Motor neuron (in vitro differentiated cells): Measurements from ENCODE around the gene CCDC12. TPM values are rescaled to one million over a fixed set of nuclear protein-coding genes. Genes with fewer than 3 reads are reported as not detected.
"Not testable (repeated sequence)": the region's sequence is repeated elsewhere in the genome, so short reads cannot be mapped to it uniquely, and the experiment has no call there.

Experiments used
- ATAC-seq, 8 experiments: fragments of 200-7000 bp; cut with Tn5 transposase; replicated peaks in 6 of 8; 2 replicates each; pipeline ENCODE4 v1.8.0; 2021; ENCODE audit warnings: mild to moderate bottlenecking in 8 of 8, moderate library complexity in 8 of 8
- H3K27ac ChIP-seq, 2 donors: fragments of 250-450 bp; sonication (Bioruptor Pico); 2 replicates each; pipeline ENCODE4 v1.9.0; 2021; ENCODE audit warnings: antibody characterized with exemption in 2 of 2, mild to moderate bottlenecking in 2 of 2, moderate library complexity in 1 of 2
- H3K4me1 ChIP-seq, 2 donors: fragments of 250-450 bp; sonication (Bioruptor Pico); replicated peaks in 1 of 2; 2 replicates each; pipeline ENCODE4 v1.6.1; 2021; ENCODE audit warnings: antibody characterized with exemption in 2 of 2, mild to moderate bottlenecking in 2 of 2, moderate library complexity in 1 of 2
- H3K4me3 ChIP-seq, 5 donors: fragments of 250-450 bp; sonication (Bioruptor Pico); 2 replicates each; pipeline ENCODE4 v1.9.0; 2021; ENCODE audit warnings: antibody characterized with exemption in 5 of 5, mild to moderate bottlenecking in 5 of 5, moderate library complexity in 4 of 5
- WGBS, 10 experiments: fragments of 450-650 bp; shearing (Covaris generic); methylation state at CpG; one replicate each; pipeline ENCODE4 v1.0.0; 2022; 5-methylcytosine and 5-hydroxymethylcytosine counted together
- in situ Hi-C, 9 experiments: fragments of 400-800 bp; cut with MboI; loops; one replicate each; pipeline ENCODE4 v1.15.0; 2021; ENCODE audit warnings: low sequenced_read_pairs in 9 of 9, low pct_unique_long_range_greater_than_20kb in 2 of 9; ENCODE audit not compliant: unreplicated experiment in 9 of 9
- total RNA-seq, 8 experiments: library from RNA; unstranded; fragments of 300-600 nt; gene quantifications; 2 replicates each; pipeline versions ENCODE4 v1.2.3 to v1.2.4, GENCODE V29; 2022

CCDC12 gene
- total RNA-seq, 8 experiments from 2014 or later = 47.1 to 65.4 (median 53.0) TPM

GRCh38 chr3:46978985-46979944, 2.7 kb upstream of the CCDC12 start, which contains the start of gene NBEAL2:
Gene NBEAL2 (plus strand): TSS chr3:46979666. CDS start chr3:46979862, 196 bp downstream.
- ATAC-seq = peak; percentile 69 to 85 (median 72)
- peak within 1 kb of the TSS in 1 of 2 donors; percentile 0 for H3K27ac ChIP-seq
- in situ Hi-C loops = no loop called here
- H3K4me1 ChIP-seq = peaks cover 9 to 21% of the 10 kb centered on the region in 2 donors
- peak within 1 kb of the TSS; percentile 39 to 72 (median 53) for H3K4me3 ChIP-seq
- WGBS, 10 experiments = 0 to 40% (median 6%) methylated on average over 1 to 6 of the region's 73 CpGs; no CpG with 5 or more reads in 4 of the 10 experiments

DNA sequence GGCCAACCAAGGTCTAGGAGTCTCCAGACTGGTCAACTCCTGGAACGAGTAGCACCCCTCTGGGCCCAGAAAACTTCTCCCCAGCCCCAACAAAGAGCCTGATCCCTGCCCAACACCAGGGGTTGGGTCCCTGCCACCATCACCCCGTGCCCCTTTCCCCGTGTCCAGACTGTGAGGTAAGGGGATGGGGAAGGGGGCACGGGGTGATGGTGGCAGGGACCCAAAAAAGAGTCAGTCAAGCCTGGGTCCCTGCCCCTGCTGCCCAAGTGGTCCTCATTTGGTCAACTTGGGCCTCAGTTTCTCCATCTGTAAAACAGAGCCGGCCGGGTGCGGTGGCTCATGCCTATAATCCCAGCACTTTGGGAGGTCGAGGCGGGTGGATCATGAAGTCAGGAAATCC, 1.8 kb upstream of the CCDC12 start:
- no peak overlapping the region for H3K27ac ChIP-seq
- H3K4me3 ChIP-seq = no peak overlapping the region
- 74 to 100% (median 80%) methylated on average over 1 to 3 of the region's 9 CpGs; no CpG with 5 or more reads in 6 of the 10 experiments for WGBS, 10 experiments
- H3K4me1 ChIP-seq = peaks cover 9 to 21% of the 10 kb centered on the region in 2 donors
- ATAC-seq = no peak
- in situ Hi-C loops = no loop called here

DNA sequence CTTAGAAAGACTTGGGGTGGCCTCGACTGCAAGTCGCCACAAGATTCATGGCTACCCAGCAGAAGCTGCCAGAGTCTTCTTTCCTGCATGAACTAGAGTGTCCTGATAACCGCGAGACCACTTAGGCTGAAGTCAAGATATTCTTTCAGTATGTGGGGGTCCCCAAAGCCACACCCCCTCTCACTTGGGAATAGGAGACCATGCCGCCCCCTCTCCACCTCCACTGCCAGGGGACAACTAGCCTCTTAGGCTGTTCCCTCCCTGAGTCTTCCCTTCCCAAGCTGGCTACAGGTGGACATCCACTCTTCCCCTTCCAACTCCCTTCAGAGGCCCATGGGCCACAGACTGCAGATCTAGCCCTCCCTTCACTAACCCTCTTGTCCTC, 1.3 kb upstream of the CCDC12 start:
- H3K4me1 ChIP-seq = peaks cover 9 to 21% of the 10 kb centered on the region in 2 donors
- H3K4me3 ChIP-seq = no peak overlapping the region
- H3K27ac ChIP-seq = no peak overlapping the region
- 100% methylated on average over 1 of the region's 5 CpGs; no CpG with 5 or more reads in 8 of the 10 experiments for WGBS, 10 experiments
- in situ Hi-C loops = no loop called here
- no peak for ATAC-seq

GRCh38 chr3:46974421-46975171, 1.9 kb downstream of the CCDC12 start:
- WGBS, 10 experiments = 69 to 94% (median 89%) methylated on average over 3 to 9 of the region's 9 CpGs; no CpG with 5 or more reads in 1 of the 10 experiments
- Histone ChIP-seq H3K4me1 (peaks cover 9 to 18% of the 10 kb centered on the region in 2 donors), H3K4me3 (peak overlapping the region in 1 of 5 donors; percentile 77), H3K27ac (no peak overlapping the region)
- no peak for ATAC-seq
- in situ Hi-C loops = no loop called here

DNA sequence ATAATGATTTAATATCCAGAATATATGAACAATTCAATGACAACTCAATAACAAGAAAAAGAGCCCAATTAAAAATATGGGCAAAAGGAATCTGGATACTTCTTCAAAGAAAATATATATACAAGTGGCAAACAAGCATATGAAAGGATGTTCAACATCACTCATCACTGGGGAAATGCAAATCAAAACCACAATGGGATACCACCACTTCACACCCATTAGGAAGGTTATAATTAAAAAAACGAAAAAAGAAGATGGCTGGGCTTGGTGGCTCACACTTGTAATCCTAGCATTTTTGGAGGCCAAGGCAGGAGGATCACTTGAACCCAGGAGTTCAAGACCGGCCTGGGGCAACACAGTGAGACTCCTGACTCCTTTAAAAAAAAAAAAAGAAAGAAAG, 4.1 kb downstream of the CCDC12 start:
- no peak for ATAC-seq
- H3K27ac ChIP-seq = no peak overlapping the region
- in situ Hi-C loops = no loop called here
- WGBS, 10 experiments = 59 to 100% (median 85%) methylated on average over 1 to 2 of the region's 2 CpGs
- peaks cover 9 to 13% of the 10 kb centered on the region in 2 donors for H3K4me1 ChIP-seq
- no peak overlapping the region for H3K4me3 ChIP-seq

DNA sequence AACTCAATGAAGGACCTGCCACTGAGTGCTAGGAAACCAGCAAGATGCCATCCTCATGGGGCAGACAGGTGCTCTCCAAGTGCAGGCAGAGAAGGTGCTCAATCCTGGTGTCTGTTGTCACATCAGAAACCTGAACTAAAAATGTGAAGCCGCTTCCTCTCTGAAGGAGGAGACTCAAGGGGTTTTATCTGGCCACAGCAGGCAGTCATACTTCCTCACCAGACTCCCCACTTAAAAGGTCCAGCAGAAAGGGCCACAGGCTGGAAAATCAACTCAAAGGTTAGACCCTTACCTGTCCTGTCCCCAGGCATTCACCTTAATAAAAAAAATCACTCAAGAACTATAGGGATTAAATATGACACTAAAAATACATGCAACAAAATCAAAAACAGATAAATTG, 4.8 kb downstream of the CCDC12 start:
- in situ Hi-C loops = no loop called here
- 86 to 100% (median 100%) methylated on average over 1 of the region's 1 CpG; no CpG with 5 or more reads in 7 of the 10 experiments for WGBS, 10 experiments
- no peak for ATAC-seq
- H3K4me1 ChIP-seq = peaks cover 6 to 7% of the 10 kb centered on the region in 2 donors
- H3K27ac ChIP-seq = no peak overlapping the region
- no peak overlapping the region for H3K4me3 ChIP-seq

- Histone ChIP-seq H3K4me1 (peaks cover 6 to 7% of the 10 kb centered on the region in 2 donors), H3K27ac (no peak overlapping the region), H3K4me3 (no peak overlapping the region)
- 33 to 94% (median 76%) methylated on average over 1 to 6 of the region's 6 CpGs; no CpG with 5 or more reads in 3 of the 10 experiments for WGBS, 10 experiments
- in situ Hi-C loops = no loop called here
- ATAC-seq = no peak
Observed at GRCh38 chr3:46971151-46971550, 5.4 kb downstream of the CCDC12 start.

DNA sequence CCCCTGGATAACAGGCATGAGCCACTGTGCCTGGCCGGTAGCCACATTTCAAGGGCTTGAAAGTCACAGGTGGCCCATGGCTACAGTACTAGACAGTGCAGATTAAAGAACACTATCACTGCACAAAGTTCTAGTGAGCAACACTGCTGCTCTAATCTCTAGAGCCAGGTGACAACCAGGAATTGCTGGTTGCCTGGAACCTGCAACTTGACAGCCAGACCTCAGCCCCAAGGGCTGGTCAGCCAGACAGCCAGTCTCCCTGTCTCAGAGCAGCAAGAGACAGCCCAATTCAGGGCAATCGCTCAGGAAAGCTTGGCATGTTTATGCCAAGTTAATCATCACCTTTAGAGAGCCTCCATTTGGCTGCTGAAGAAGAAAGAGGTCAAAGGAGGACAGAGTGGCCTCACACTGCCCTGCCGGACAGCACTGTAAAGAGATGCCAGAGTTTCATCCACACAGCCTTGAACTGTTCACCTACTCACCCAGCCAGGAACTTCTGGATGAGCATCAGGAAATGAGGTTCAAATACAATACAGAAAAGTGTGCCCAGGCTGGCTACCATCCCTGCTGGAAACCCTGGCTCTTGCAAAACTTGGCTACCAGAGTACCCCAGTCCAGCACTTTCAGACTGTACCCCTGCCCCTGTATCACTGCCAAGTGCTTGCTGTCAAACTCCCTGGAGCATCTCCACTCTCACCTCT, 6.0 kb downstream of the CCDC12 start:
- peaks cover 4 to 5% of the 10 kb centered on the region in 2 donors for H3K4me1 ChIP-seq
- no peak overlapping the region for H3K27ac ChIP-seq
- no peak overlapping the region for H3K4me3 ChIP-seq
- ATAC-seq = peak in 3 of 8 experiments; percentile 8 to 40 (median 27)
- 50 to 100% (median 58%) methylated on average over 1 to 3 of the region's 3 CpGs; no CpG with 5 or more reads in 3 of the 10 experiments for whole genome bisulfite sequencing, 10 experiments
- in situ Hi-C loops = no loop called here

DNA sequence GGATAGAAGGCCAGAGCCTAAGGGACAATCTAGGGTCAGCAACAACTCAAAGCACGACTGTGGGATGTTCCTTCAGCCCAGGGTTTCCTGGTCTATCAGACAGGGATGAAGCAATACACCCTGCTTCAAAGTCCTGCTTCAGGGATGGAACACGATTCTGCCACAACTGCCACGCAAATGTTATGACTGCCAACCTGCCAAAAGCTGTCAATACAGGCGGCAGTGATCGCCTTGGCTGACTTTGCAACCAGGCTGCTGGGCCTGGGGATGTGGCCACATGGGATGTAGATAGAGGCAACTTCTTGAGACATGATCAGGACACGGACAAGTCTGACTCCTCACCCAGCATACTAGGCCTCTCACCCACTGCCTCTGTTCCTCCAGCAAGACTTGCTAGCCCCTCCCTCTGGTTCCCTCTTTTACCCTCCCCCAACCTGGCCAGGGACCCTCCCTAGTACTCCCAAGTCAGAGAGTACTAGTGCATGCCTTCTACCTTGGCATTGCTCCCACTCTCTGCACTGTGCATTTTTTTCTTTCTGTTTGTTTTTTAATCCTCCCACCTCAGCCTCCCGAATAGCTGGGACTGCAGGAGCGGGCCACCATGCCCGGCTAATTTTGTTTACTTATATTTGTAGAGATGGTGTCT, 7.6 kb downstream of the CCDC12 start:
- ATAC-seq = no peak
- Histone ChIP-seq H3K4me3 (no peak overlapping the region), H3K4me1 (no peaks in the 10 kb centered on the region), H3K27ac (no peak overlapping the region)
- 20 to 93% (median 59%) methylated on average over 2 to 8 of the region's 9 CpGs; no CpG with 5 or more reads in 4 of the 10 experiments for WGBS, 10 experiments
- in situ Hi-C loops = no loop called here

GRCh38 chr3:46966811-46967210, 9.7 kb downstream of the CCDC12 start:
- no peak overlapping the region for H3K27ac ChIP-seq
- no peak overlapping the region for H3K4me3 ChIP-seq
- 76 to 100% (median 95%) methylated on average over 2 to 4 of the region's 5 CpGs; no CpG with 5 or more reads in 5 of the 10 experiments for WGBS, 10 experiments
- ATAC-seq = peak in 1 of 8 experiments; percentile 27
- in situ Hi-C loops = no loop called here
- H3K4me1 ChIP-seq = no peaks in the 10 kb centered on the region

GRCh38 chr3:46965151-46965550, 11.4 kb downstream of the CCDC12 start:
- 80 to 100% (median 87%) methylated on average over 1 to 2 of the region's 6 CpGs; no CpG with 5 or more reads in 6 of the 10 experiments for WGBS, 10 experiments
- Histone ChIP-seq H3K4me1 (peaks cover 5 to 14% of the 10 kb centered on the region in 2 donors), H3K27ac (no peak overlapping the region), H3K4me3 (no peak overlapping the region)
- no peak for ATAC-seq
- in situ Hi-C loops = no loop called here

DNA sequence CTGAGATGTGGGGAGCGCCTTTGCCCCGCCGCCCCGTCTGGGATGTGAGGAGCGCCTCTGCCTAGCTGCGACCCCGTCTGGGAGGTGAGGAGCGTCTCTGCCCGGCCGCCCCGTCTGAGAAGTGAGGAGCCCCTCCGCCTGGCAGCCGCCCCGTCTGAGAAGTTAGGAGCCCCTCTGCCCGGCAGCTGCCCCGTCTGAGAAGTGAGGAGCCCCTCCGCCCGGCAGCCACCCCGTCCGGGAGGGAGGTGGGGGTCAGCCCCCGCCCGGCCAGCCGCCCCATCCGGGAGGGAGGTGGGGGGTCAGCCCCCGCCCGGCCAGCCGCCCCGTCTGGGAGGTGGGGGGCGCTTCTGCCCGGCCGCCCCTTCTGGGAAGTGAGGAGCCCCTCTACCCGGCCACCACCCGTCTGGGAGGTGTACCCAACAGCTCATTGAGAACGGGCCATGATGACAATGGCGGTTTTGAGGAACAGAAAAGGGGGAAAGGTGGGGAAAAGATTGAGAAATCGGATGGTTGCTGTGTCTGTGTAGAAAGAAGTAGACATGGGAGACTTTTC, 12.4 kb downstream of the CCDC12 start:
- WGBS, 10 experiments = no CpG with 5 or more reads among the region's 36 CpGs
- H3K4me3 ChIP-seq, H3K27ac ChIP-seq, in situ Hi-C loops, ATAC-seq: not testable (repeated sequence)
- H3K4me1 ChIP-seq = peaks cover 5 to 21% of the 10 kb centered on the region in 2 donors
